NCI-H2227 (cell line): ENCODE data around the gene CLGN.
A peak's percentile ranks its signal among the peaks of the same experiment; 100 is the strongest.
"Not testable (repeated sequence)": the region's sequence is repeated elsewhere in the genome, so short reads cannot be mapped to it uniquely, and the experiment has no call there.

Experiments
- DNase-seq: peaks from one replicate; lab custom pipeline; 2025; ENCODE audit not compliant: unreplicated experiment; lab: John Stamatoyannopoulos, UW

Gene CLGN, protein sequence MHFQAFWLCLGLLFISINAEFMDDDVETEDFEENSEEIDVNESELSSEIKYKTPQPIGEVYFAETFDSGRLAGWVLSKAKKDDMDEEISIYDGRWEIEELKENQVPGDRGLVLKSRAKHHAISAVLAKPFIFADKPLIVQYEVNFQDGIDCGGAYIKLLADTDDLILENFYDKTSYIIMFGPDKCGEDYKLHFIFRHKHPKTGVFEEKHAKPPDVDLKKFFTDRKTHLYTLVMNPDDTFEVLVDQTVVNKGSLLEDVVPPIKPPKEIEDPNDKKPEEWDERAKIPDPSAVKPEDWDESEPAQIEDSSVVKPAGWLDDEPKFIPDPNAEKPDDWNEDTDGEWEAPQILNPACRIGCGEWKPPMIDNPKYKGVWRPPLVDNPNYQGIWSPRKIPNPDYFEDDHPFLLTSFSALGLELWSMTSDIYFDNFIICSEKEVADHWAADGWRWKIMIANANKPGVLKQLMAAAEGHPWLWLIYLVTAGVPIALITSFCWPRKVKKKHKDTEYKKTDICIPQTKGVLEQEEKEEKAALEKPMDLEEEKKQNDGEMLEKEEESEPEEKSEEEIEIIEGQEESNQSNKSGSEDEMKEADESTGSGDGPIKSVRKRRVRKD

DNA sequence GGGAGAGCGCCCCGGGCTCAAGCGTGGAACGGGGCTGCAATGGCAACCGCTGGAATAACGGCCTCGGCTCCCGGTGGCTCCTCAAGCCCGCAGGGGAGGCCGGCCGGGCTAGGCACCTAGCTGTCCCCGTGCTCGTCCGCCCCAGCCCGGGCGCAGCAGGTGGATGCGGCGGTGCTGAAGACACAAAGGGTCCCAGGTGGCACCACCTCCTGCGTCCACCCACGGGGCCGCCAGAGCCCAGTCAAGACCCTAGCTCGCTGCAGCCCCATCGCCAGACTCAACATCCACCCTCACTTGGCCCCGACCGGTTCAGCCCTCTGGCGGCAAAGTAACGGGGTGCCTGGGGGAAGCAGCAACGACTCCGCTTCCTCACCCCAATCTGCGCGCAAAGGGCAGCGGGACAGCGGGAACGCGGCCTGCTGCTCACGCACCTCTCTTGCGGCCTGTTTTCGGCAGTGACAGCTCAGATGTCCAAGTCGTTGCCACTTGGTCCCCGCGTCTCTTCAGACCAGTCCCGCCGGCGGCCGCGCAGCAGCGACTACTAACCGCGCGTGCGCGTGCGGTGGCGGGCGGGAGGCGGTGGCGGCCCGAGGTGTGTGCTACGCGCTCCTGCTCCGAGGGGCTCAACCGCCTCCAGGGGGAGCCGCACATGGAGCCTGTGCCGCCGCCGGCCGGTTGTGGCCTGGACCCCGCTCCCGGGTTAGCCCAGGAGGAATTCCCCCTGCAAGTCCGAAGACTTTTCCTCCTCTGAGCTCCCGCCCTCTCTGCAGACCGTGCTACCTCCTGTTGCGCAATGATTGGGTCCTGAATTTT, at the start of gene CLGN:
Gene CLGN (minus strand): TSS at position 543 of the 813 bp plus-strand sequence. CDS start 14,570 bp downstream, outside the sequence.
- DNase-seq, result peak; percentile 90

DNA sequence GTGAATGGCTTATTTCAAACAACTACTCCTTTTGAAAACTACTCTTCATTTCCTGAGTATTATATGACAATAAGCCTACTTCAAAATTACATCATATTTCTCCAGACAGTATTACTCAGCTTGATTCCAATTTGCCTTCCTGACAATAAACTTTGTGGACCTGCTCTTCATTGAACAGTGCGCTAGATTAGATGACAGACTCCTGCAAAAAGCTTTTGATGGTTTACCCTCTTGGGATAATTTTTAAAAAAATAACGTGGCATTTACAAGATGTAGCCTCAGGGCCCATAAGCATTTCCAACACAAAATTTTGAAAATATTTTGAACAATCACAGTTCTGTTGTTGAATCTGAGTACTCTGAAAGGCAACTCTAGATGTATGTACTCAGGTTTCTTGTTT, 44.7 kb upstream of the CLGN start:
- no peak for DNase-seq

DNA sequence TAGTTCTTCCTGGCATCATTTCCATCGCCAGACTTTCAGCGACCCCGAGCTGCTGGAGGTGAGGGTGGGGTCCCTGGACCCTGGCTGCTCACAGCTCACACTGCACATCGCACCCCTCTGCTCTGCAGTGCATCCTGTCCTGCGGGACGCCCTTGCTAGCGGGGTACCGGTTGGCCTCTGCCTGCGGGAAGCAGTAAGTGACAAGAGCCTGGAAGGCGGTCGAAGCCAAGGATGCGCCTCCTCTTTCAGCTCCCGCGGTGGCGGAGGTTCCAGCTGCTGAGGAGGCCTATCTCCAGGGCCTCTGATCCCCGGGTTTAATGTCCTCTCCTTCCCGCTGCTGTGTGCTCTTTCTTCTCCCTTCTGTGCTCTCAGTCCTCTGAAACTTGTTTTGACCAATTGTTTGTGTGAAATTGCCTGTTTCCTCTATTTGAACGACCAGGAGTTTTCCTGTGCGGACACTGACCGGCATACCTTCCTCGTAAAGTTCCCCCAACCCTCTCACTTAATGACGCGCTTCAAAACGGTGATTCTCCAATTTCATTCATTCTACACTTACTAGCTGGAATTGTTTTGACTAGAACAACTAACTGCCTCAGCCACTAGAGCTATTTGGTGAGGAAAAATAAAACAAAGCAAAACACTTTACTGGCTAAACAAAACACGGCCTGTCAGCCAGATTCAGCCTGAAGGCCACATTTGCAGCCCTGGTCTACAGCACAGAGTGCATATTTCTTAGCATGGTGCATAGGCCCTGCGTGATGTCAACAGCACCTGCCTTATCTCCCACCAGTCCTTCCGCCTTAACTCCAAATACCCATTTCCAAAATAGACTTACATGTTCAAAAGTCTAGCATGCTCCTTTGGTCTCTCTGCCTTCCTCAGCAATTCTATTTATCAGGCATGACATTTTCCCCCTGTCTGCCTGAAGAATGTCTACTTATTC, 42.6 kb upstream of the CLGN start:
- DNase-seq, result peak; percentile 1

DNA sequence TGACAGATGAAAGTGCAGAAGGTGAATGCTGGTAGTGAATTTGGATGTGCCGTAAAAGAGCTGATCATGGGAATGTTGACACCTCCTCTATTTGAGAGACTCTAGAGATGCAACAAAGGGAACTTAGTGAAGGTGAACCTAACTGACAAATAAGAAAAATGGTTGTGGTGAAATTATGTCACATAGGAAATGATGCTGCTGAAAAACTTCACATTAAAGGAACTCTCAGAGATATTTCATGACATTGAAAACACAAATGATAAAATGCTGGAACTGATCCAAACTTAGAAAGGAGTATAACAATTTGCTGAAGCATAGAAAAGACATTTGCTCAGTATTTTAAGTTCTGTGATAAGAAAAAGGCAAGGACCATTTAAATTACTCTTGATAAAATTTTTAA, 38.7 kb upstream of the CLGN start:
- no peak for DNase-seq

DNA sequence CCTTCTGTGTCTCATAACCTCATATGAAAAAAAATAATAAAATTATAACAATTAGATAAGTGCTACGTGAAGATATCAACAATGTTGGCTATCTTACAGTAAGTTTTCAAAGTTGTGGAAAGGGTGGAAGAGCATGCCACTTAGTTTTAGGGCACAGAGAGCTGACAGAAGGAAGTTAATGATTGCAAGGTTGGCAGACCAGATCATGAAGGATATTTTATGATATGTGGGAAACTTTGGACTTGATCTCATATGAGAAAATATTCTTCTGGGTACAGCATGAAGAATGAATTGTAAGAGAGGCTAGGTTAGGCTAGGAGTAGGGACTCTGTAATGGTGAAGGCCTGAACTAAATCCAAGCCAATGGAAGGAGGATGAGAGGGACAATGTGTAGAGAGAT, 36.2 kb upstream of the CLGN start:
- no peak for DNase-seq

DNA sequence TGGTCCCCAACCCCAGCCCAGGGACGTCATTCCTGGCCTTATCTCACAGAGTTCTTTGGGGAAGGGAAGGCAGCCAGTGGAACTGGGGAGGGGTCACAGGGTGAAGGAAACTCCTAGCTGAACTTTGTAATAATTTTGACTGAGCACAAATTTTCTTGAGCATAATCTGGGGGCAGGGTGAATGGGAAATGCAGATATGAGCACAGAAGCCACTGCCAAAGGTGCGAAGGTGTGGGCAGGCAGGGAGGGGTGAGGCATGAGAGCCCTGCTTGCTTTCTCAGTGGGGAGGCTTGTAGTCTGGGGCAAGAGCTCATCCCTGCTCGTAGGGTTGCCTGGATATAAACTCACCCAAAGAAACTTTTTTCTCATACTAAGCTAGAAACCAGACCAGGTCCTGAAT, 35.7 kb upstream of the CLGN start:
- no peak for DNase-seq

DNA sequence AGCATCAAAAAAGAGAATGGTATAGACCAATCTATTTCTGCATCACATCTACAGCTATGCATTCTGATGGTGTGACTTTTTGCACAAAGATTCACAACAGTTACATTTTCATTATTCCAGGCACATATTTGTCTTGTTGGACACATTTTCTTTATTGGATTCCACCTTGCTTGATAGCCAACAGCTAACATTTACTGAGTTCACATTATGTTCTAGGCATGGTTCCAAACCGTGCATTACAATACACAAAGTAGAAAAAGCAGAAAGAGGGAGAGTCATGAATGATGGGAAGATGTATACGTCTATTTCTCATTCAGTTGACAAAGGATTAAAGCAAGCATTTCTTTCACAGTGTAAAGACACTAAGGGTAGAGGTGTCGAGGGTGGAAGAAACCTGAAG, 22.9 kb upstream of the CLGN start:
- no peak for DNase-seq

DNA sequence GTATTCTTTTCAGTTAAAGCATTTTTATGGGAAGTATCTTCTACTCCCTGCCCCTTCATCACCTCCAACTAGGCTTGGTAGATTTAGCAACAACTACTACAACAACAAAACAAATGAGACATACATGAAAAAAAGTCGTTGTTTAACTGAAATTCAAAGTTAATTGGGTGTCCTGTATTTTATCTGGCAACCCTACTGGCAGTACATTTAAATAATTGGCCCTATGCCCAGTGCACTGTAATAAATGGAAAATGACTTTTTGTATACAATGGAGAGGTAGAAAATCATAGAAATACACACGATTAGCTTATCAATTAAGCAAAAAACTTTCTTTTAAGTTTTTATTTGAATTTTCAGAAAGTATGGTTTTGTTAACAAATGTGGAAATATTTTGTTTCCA, 21.4 kb upstream of the CLGN start:
- DNase-seq, result no peak

DNA sequence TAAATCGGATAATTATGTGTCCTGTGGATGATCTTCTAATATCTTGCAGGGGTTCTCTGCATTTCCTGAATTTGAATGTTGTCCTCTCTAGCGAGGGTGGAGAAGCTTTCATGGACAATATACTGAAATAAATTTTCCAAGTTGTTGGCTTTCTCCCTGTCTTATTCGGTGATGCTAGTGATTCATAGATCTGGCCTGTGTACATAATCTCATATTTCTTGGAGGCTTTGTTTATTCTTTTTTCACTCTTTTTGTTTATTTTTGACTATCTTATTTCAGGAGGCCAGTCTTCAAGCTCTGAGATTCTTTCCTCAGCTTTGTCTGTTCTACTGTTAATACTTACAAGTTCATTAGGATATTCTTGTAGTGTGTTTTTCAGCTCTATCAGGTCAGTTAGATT, 20.7 kb upstream of the CLGN start:
- no peak for DNase-seq

DNA sequence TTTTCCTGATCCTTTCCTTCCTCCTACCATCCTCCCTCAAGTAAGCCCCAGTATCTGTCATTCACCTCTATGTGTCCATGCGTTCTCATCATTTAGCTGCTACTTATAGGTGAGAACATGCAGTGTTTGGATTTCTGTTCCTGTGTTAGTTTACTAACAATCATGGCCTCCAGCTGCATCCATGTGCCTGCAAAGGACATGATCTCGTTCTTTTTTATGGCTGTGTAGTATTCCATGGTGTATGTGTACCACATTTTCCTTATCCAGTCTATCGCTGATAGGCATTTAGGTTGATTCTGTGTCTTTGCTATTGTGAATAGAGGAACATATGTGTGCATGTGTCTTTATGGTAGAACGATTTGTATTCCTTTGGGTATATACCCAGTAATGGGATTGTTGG, 16.9 kb upstream of the CLGN start:
- not testable (repeated sequence) for DNase-seq

DNA sequence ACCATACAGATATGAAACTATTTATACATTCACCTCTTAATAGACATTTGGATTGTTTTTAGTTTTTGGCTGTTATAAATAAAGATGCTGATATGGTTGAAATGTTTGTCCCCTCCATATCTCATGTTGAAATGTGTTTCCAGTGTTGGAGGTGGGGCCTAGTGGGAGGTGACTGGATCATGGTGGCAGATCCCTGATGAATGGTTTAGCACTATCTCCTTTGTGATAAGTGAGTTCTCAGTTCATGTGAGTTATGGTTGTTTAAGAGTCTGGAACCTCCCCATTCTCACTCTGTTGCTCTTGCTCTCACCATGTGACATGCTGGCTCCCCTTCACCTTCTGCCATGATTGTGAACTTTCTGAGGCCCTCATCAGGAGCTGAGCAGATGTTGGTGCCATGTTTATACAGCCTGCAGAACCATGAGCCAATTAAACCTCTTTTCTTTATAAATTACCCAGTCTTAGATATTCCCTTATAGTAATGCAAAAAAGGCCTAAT, 12.2 kb upstream of the CLGN start:
- no peak for DNase-seq

DNA sequence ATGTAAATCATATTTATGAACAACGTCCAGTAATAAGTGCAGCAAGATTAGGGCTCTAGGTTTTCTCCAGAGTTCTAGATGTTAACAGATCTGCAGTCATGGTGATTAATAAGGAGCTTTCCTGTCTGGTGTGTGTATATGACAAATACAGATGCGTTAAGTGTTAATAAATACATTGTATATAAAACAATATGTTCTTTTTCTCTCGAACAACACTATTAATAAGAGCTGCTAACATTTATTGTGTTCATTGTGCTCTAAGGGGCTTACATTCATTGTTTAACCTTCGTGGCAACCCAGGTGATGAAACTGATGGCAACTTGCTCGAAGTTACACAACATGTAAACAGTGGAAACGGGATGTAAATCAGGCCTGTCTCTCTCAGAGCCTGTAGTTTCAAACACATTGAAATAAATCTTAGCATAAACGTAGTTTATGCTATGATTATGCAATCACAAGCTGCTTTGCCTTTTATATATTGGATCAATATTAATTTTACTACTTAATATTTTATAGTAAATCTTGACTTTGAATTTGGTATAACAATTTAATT, 547 bp upstream of the CLGN start:
- no peak for DNase-seq

DNA sequence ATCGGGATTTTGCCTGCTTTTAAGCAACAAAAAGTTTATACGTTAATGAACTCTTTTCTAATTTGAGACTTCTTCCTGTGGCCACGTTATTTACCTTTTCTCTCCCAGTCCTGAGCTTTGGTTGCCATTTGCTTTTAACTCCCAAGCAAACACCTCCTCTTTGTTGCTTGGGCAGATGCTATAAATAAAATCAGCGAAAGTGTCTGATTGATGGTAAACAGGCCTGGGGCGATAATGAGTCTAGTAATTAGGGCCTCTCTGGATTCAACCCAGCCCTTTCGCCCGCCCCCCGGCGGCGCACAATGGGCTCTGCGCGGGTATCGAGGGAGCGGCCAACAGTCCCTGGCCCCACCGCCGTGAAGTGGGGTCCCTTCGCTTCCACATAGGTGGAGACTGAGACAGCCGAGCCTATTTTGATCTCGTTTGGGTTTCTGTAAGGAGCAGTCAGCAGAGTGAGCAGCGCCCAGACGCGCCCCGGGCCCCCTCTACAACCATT, 790 bp downstream of the CLGN start:
- peak; percentile 71 for DNase-seq

DNA sequence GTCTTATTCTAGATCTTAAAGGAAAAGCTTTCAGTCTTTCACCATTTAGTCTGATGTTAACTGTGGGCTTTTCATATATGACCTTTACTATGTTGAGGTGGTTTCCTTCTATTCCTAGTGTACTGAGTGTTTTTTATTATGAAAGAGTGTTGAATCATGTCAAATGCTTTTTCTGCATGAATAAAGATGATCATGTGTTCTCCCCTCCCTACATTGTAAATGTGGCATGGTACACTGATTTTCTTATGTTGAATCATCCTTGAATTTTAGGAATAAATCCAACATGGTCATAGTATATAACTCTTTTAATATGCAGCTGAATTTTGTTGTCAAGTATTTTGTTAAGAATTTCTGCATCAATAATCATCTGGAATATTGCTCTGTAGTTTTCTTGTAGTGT, 4.3 kb downstream of the CLGN start:
- no peak for DNase-seq

DNA sequence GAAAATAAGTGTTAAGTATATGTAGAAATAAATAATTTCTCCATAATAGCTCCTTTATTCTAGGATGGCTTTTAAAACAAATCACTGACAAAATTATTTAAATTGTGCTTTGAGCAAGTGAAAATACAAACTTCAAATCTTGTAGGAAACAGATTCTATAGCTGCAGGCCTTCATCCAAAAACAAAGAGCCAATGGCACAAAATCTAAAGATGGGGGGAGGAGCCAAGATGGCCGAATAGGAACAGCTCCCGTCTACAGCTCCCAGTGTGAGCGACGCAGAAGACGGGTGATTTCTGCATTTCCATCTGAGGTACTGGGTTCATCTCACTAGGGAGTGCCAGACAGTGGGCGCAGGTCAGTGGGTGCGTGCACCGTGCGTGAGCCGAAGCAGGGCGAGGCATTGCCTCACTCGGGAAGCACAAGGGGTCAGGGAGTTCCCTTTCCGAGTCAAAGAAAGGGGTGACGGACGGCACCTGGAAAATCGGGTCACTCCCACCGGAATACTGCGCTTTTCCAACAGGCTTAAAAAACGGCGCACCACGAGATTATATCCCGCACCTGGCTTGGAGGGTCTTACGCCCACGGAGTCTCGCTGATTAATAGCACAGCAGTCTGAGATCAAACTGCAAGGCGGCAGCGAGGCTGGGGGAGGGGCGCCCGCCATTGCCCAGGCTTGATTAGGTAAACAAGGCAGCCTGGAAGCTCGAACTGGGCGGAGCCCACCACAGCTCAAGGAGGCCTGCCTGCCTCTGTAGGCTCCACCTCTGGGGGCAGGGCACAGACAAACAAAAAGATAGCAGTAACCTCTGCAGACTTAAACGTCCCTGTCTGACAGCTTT, 14.1 kb downstream of the CLGN start:
- not testable (repeated sequence) for DNase-seq

DNA sequence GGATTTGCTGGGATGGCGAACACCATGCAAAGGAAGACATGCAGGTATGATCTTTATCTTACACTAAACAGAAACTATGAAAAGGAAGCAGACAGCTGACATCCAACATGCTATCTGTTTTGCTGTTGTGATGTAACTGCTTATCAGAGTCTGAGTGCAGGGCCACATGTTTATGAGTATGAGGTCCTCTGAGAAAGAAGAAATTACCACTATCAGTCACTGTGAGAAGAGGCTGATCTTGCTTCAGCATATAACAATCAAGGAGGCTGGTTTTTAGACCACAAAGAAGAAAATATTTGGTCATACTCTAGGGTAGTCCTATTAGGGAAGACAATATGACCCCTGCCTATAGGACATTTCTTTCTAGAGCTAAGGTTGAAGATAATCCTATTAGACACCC, 18.5 kb downstream of the CLGN start:
- no peak for DNase-seq

DNA sequence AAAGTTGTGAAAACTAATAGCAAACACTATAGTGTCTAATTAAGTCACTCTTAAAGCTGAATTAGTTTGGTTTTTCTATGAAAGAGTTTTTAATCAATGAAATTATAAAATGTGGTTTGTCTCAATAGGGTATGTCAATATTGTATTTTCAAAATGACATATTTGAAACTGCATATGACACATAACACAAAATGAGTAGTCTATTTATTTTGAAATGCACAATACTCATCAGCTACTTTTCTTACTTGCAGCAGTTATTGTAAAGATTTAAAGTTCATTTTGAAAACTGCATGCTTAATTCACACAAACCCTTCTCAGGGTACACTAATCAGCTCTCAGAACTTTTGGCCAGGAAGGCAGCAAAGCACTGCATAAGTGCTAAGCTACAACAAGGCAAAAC, 21.2 kb downstream of the CLGN start:
- DNase-seq, result no peak

DNA sequence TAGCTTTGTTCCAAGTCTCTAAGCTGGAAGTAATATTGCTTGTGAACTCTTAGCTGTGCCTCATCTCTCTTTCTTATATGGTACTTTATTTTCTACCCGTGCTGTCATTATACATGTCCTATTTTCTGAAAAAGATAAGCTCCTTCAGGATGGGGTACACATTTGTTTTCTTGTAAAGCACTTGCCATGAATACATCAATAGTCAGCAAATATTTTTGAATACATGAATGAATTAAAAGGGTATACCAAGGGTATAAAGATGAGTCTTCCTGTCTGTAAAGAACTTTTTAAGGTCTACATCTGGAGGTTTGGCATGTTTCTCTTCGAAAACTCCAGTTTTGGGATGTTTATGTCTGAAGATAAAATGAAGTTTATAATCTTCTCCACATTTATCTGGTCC, 27.3 kb downstream of the CLGN start:
- no peak for DNase-seq

DNA sequence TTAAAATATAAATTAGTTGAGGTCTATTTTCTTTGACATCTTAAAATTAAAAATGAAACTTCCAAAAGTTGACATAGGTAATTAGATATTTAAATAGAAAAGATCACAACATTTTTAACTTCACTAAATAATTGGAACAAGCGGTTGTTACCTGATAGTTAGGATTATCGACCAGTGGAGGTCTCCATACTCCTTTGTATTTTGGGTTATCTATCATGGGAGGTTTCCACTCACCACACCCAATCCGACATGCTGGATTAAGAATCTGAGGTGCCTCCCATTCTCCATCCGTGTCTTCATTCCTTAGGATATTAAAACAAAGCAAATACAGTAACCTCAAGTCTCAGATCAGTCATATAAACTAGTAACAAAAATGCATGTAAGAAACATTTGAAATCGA, 31.8 kb downstream of the CLGN start:
- DNase-seq, result no peak
